SKM-1 (cell line): ENCODE measurements around the gene PINK1.

Experiments
- DNase-seq: peaks from one replicate; lab custom pipeline; 2025; ENCODE audit not compliant: unreplicated experiment; lab: John Stamatoyannopoulos, UW

Gene PINK1

DNA sequence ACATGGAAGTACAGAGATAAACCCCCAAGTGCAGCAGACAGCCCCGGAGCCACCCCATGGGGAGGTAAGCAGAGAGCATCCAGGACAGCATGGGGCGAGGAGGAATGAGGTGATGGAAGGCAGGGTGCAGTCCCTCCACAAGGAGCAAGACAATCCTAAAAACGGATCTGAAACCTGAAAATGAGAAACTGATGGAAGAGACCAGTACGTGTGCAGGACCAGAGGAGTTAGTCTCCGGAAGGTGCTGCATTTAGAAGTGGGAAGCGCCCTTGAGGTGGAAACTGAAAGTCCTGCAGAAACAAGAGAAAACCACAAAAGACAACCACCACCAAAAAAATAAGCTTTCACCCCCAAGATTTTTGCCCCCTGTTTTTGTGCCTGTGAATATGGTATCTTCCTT is 45.3 kb downstream of the PINK1 start:
- DNase-seq = no peak

DNA sequence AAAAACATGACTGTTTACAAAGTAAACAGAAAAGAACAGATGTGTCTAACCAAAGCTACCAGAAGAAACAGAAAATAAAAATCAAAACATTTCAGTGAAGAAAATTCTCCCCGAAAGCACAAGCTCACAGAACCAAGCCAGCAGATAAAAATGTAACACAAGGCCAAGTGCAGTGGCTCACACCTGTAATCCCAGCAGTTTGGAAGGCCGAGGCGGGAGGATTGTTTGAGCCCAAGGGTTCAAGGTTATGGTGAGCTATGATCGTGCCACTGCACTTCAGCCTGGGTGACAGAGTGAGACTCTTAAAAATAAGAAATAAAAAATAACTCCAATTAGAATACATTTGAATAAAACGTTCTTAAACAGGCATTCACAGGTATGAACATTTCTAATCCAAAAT is 47.0 kb downstream of the PINK1 start:
- DNase-seq = no peak

DNA sequence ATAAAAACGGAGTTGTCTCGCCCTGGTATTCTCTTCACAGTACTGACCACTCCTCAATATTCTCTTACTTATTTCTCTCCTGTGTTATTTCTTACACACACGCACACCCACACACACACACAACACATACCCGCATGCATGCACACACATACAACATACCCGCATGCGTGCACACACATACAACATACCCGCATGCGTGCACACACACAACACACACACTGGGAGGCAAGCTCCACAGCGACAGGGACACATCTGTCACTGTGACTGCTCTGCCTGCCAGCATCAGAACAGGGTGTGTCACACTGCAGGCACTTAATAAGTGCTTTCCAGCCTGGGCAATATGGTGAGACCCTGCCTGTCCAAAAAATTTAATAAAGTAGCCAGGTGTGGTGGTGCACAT is 48.7 kb downstream of the PINK1 start:
- no peak for DNase-seq

DNA sequence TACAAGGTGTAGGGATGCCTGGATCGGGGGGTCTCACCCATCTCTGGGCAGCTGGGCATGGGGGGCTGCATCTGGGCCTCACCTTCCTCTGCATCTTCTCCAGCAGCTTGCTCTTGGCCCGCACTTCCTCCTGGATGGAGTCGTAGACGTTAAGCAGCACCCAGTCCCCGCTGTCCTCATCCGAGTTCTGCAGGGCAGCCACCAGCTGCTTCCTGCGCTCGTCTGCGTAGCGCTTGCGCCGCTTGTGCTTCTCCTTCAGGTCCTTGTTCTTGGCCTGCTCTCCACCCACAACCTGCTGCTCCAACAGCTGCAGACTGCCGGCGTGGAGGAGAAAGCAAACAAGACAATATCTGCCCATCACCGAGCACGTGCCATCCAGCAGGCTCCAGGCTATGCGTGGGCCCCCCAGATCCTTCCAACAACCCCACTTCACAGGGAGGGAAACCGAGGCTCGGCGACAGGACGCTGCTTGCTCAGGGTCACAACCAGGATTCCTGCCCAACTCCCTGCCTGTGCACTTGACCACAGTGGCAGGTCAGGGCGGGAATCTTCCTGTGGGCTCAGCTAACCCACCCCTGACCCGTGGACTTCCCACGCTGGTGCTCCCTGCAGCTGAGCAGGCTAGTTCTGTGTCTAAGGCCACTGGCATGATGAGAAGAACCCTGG is 49.4 kb downstream of the PINK1 start:
- no peak for DNase-seq

DNA sequence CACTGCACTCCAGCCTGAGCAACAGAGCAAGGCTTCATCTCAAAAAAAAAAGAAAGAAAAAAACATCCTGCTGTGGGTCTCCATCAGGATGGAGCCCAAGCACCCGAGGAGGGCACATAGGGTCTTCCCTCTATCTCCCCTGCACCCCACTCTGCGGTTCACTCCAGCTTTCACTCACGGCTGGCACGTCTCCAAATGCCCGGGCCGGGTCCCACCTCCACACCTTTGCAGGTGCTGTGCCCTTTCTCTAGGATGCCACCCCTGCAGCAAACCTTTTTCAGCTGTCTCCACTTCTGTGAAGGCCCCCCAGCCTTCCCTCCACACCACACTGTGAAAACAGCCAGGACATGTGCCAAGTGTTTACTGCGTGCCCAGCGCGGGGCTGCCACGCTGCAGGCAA is 50.4 kb downstream of the PINK1 start:
- no peak for DNase-seq

DNA sequence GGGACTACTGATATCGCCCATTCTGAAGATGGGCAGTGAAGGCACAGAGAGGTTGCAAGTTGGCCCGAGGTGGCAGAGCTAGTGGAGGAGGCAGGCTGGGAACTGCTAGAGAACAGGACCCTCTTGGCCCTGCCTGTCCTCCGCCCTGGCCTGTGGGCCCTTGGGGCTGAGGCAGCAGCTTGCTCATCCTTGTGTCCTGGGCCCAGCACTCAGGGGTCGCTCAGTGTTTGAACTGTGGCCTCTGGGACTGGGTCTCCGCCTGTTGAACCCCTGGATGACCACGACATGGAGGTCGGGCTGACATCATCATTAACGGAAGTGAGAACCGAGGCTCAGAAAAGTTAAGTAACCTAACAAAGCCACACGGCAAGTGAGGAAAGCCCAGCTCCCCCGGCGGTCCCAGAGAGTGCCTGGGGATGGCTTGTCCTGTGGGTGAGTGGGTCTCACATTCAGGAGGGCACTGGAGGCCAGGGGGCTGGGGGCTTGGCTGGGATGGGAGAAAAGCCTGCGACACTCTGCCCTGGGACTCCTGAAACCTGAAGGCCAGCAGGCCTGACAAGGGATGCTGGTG is 50.9 kb downstream of the PINK1 start:
- DNase-seq = no peak

DNA sequence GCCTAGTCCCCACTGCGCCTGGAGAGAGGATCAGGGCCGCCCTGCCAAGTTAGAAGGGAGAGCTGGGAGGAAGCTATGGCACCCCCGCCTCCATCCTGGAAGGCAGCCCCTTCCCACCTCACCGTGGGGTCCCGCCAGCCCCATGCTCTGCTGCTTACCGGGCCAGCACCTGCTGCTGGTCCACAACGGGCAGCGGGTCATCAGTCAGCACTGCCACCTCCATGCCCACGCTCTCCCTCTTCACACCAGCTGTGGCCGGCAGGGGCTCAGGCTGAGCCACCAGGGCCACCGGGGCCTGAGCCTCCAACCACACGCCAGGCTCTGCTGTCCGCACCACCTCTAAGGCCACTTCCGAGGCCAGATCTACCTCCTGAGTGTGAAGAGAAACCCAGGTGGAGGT is 51.4 kb downstream of the PINK1 start:
- DNase-seq = no peak

DNA sequence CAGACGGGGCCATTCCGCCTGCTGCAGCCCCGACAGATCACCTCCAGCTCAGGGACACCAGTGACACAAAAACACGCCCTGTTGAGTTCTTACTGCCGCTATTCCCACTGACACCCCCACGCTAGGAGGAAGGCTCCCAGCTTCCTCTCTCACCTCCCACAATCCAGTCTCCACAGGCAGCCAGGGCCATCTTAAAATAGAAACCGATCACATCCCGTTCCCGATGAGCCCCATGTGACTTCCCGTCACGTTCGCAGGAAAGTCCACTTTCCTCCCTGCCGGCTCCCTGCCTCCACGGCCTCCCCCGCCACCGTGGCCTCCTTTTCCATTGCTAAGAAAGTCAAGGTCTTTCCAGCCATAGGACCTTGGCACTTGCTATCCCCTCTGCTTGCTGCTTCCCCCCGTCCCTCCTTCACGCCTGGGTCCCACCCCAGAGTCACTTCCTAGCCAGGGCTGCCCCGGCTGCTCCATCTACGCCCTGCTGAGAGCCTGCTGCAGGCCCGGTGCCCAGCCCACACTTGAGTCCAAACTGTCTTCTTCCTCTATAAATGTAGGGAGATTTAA is 51.9 kb downstream of the PINK1 start:
- no peak for DNase-seq

DNA sequence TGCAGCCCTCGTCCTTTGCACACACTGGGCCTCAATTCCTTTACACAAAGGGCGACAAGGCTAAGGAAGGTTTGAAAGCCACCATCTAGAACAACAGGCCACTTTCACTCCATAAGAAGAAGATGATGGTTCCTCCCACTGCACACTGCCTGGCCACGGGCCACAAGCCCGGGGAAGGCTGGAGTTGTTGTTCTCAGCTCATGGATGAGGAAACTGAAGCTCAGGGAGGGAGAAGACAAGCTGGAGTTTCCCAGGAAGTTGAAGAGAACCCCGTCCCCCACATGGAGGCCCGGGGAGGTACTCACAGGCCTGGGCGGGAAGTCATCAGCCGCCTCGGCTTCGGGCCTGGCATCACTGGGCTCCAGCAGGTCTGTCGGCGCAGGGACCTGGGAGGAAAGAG is 52.5 kb downstream of the PINK1 start:
- no peak for DNase-seq

DNA sequence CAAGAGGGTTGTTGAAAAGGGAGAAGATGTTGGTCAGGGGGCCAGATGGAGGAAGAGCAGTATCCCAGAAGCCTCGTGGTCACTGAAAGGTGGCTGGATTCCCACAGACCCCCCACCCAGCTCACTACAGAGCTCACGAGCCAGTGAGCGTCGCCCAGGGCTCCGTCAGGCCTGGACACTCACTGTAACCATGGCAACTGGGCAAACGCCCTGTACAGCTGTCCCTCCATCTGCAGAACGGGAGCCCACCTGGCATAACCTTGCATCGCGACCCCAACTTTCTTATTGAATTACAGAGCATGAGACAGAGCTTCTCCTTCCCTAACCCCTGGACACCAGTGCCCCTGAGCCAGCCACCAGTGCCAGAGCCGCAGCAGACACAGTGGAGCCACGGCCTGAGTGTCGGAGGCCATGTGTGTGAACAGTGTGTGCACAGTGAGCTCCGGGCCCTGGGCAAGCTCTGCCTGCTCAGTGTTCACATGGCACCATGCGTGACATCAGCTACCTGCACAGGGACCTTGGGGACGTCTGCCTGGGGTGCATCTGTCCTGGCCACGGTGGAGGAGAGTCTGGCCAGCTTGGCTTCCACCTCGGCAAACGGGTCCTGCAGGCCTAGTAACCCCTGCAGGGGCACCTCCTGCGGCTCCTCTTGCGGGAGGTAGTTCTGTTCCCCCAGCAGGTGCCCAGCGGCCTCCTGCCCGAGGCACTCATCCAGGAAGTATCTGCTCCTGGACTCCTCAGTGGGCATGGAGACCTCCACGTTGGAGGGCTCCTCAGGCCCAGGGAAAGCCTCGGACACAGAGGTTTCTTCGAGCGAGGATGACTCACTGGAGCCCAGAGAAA is 53.8 kb downstream of the PINK1 start:
- no peak for DNase-seq

DNA sequence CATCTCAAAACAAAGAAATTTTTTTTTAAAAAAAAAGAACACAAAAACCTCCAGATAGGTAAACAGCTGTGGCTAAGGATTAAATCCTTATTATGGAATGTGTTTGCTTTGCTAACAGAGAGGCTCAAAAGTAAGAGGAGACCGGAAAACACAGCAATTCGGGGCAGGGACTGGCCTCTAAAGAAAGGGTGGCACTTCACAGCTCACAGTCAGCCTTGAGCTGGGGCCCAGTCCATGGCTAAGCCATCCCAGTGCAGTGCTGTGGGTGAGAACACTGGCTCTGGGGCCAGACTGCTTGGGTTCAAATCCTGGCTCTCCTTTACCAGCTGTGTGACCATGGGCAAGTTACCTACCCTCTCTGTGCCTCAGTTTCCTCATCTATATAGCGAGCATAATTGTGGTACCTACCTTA is 56.4 kb downstream of the PINK1 start:
- no peak for DNase-seq

DNA sequence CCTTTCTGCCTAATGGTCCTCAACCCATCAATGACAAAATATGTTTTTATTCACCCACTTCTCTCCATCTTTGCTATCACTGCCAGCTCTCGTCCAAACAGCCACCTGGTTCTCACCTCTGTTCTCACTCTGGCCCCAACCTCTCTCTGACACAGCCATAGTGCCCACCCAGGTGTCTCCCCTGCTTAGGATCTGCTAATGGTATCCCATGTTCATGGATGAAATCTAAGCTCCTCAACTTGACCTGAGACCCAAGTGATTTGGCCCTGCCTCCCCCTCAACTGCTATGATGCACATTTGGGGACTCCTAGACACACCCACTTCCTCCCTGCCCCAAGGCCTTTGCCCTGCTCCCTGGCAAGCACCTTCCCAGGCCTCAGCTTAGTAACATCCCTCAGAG is 58.6 kb downstream of the PINK1 start:
- no peak for DNase-seq

DNA sequence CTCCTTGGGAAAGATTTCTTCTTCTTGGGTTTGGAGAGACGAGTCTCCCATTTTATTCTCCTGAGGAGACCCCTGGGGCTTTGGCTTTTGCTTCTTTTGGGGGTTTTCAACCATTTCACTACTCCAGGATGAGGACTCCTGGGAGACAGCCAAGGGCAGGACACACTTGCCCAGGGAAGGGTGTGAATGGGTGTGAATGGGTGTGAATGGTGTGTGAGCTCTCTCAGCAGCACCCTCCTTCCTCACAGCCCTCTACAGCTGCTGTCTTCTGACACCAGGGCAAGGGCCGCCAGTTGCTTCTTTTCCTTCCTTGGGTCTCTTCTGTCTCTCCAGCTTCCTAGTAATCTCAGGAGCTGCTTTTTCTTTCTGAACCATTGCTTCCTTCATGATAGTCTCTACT is 60.4 kb downstream of the PINK1 start:
- no peak for DNase-seq

DNA sequence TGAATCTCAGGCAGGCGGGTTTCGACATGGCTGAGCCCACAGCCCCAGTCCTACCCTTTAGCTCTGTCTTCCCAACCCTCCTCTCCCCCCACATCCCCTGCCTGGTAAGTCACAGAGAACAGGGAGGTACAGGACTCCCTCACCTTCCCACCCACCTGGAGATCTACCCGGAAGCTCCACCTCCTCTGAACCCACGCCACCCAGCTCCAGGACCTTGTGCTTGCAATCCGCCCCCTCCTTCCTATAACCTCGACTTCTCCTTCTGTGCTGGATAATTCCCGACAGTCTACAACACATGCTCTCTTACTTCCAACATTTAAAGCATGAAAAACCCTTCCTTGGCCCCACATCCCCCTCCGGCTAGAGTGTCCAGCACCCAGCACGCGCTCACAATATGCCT is 62.3 kb downstream of the PINK1 start:
- DNase-seq = no peak

DNA sequence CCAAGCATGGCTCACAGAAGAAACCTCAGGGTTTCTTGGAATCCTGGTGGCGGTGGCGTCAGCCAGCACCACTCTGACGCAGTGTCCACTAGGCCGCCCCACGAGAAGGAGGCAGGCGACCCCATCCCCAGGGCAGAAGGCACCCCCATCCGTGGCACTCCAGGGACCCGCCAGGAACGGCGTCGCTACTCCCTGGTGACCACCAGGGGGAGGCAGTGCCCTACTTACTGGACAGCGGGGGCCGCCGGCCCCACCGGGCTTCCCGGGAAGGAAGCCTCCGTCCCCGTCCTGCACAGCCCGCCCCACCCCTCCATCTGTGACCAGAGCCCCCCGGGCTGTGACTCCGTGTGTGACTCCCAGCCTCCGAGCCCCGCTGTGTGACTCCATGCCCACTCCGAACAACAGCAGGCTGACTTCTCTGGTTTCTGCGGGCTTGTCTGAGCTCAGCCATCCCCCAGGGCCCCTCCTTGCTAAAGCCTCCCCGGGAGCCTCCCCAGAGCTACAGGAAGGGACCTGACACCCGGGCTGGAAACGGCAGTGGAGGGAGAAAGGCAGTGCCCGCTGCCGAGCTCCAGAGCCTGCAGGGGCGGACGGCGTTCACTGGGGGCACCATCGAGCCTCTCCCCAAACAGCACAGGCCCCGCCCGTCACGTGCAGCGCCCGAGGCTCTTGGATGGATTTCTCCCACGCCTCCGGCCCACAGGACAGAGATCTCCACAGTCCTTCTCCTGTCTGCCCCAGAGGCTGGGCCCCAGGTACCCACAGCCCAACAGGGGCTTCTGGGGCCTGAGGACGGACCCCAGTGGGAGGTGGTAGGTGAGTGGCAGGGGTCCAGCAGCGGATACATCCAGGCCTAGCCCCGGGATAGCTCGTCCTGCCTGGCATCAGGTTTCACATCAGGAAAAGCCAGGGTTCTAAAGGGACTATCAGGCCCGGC is 63.4 kb downstream of the PINK1 start:
- peak; percentile 74 for DNase-seq

DNA sequence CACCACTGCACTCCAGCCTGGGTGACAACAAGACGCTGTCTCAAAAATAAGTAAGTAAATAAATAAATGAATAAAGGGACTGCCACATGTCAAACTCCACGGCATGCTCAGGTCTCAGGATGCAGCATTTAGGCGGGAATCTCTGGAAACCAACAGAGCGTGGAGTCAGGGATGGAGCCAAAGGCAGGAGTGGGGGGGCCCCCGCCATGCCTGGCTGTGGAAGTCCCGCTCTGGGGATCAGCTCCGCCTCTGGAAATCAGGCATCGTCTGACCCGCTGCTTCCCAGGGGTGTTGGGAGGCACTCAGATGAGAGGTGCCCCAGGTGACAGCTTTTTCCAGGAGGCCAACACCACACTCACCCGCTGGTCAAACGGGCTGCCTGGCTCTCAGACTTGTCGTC is 64.3 kb downstream of the PINK1 start:
- no peak for DNase-seq

DNA sequence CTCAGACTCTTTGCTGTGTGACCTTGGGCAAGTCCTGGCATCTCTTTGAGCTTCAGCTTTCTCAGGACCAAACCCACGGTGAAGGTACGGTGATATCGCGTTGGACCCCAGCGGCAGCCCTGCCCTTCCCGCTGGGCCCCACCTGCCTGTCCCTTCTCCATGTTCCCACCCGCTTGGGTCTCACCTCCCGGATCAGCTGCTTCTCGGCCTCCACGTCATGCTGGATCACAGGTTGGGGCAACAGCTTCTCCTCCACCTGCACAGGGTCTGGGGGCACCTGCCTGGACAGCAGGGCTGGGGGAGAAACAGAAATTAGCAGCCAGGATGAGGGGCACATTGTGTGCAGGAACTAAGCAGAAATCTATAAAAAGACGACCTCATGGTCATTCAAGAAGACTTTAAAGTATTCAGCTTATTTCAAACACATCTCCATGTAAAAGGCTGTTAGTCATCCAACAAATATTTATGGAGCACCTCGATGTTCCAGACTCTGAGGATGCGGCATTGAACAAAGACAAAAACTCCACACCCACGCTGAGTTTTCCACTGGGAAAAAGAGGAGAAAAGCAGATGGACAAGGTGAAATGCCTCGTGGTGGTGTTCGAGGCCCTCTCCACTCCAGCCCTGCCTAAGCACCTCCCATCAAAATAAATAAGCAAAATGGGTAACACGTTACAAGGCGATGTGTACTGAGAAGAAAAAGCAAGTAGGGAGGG is 65.1 kb downstream of the PINK1 start:
- DNase-seq = no peak

DNA sequence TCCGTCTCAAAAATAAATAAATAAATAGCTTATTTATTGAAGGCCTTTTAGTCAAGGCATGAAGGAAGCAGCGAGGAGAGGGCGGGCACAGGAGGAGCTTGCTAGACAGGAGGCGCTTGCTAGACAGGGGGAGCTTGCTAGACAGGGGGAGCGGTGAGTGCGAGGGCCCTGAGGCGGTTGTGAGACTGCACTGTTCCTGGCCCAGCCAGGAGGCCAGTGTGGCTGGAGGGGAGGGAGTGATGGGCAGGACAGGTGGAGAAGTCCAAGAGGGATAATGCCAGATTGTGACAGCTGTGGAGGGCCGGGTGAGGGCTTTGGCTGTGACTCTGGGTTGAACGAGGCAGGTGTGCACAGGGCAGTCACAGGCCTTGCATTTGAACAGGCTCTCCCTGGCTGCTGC is 66.3 kb downstream of the PINK1 start:
- DNase-seq = no peak

DNA sequence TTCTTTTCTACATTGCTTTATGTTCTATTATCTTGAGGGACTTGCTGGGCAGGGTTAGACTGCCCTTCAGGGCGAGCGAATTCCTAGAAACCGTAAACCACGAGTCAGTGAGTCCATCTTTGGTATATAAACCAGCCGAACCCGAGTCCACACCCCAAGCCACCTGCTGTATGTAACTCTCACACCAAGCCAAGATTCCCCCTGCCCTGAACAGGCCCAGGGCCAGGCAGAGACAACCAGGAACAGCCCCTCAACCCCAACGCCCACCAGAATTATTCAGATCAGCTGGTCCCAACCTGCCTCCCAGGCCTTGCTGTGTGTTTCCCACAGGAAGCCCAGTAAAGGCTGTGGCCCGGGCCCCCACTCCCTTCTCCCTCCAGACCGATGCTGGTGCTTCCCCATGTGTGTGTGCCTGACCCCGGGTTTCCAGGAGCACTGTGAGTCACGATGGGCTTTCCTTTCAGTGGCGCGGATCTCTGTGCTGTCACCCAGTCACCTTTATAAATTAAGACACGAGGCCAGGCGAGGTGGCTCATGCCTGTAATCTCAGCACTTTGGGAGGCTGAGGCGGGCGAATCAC is 67.5 kb downstream of the PINK1 start:
- DNase-seq = no peak
